LNCaP clone FGC (cell line): ENCODE measurements around the gene PTOV1.

ENCODE experiments used
- DNase-seq: peaks from one replicate; pipeline ENCODE4 v3.0.0-alpha.2; 2011; ENCODE audit warnings: low read depth
- H3K4me3 ChIP-seq: 2 replicates; pipeline ENCODE4 v1.5.1; 2011; ENCODE audit warnings: mild to moderate bottlenecking, low read depth, low read length, control low read depth
- CTCF ChIP-seq: IDR thresholded peaks from 2 replicates; pipeline ENCODE4 v1.5.1; 2012; ENCODE audit warnings: mild to moderate bottlenecking; ENCODE audit not compliant: control insufficient read depth, insufficient read depth; ENCODE audit errors: extremely low read depth

Gene PTOV1

DNA sequence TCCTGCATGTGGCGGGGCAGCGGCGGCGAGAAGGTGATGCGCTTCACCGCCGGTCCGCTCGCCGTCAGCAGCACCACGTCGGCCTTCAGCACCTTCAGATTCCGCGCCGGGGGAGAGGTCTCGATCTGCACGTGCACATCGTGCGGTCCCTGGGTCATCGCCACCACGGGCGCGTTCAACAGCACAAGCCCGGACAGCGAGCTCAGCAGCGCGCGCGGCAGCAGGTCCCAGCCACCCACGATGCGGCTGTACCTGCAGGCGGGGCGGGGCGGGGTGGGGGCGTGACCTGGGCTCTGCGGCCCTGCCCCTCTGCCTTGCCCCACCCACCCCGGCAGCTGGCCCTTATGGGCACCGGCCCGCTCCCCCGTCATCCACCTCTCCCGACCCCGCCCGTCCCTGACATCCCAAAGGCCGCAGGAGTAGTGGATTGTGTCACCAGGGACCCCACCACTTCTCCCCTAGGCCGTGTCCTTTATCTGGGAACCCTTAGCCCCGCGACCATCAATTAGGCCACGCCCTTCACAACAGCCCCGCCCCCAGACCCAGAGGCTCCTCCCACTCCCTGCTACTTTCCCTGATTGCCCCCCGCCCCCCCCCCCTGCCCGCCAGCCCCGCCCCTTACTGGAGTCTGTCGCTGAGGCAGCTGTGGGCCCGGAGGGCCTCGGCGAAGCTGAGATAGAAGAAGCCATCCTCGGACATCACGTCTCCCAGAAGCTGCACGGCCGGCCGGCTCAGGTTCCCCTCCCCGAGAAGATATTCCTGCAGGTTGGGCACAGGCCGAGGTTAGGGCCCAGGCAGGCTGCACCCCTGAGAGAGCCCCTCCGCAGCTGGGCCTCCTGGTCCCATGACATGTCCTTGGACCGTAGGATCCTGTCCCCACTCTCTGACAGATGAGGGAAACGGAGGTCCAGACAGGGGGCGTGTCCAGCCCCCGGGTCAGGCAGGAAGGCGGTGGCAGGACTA, 39.7 kb downstream of the PTOV1 start:
- TF ChIP-seq CTCF = no peak
- DNase-seq = no peak
- peak overlapping the region; percentile 31; the same call in 1 of the 2 replicates for H3K4me3 ChIP-seq

GRCh38 chr19:49891393-49891792, 40.4 kb downstream of the PTOV1 start:
- TF ChIP-seq CTCF = no peak
- no peak for DNase-seq
- H3K4me3 ChIP-seq = no peak overlapping the region

GRCh38 chr19:49892716-49893115, 41.8 kb downstream of the PTOV1 start:
- DNase-seq = no peak
- TF ChIP-seq CTCF = no peak

DNA sequence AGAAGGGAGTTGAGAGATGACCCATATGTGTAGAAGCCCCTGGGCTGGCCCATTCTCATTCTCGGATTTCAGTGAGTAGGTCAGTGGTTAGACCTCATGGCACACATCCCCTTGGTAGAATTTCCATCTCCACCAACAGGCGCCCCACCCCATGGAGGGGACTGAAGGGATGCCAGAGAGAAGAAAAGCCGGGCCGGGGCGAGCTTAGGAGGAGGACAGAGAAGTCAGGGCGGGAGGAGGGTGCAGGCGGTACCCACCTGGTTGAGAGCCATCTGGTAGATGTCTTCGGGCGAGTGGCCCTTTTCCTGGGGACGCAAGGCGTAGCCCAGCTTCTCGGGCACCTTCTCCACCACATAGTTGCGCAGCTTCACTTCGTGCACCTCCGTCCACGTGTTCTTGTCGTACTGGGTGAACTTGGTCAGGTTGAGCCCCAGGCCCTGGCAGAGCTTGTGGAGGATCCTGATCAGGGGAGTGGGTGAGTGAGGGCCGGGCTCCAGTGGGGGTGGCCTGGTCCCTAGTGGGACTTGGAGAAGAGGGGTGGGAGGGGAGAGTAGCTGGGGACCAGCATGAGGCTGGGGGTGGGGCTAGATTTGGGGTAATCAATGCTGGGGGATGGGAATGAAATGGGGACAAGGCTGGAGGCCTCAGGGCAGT, 43.2 kb downstream of the PTOV1 start:
- TF ChIP-seq CTCF = no peak
- no peak overlapping the region for H3K4me3 ChIP-seq

More at GRCh38 chr19:49892716-49893115, 41.8 kb downstream of the PTOV1 start:
- no peak overlapping the region for H3K4me3 ChIP-seq

DNA sequence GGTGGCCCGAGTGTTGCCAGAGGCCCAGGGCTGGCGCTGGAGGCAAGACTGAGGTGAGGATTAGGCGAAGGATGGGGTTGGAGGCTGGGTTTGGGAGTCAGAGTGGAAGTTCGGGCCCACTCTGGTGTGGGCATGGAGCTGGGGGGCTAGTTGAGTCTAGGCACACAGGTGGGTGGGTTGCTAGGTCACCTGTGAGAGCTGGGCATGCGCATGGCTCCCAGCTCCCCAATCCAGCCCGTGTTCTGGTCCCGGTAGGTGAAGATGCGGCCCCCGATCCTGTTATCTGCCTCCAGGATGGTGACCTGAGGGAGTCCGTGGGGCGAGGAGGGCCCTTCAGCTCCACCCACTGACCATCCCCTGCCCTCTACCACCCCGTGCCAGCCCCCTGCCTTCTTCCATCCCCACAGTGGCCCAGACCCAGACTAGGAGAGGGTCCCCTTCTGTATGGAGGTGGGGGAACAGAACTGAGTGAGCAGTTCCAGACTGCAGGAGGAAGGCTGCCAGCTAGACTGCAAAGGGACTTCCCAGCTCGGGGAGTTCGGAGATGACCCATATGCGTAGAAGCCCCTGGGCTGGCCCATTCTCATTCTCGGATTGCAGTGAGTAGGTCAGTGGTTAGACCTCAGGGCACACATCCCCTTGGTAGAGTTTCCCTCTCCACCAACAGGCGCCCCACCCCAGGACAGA, 44.1 kb downstream of the PTOV1 start:
- H3K4me3 ChIP-seq = no peak overlapping the region
- no peak for DNase-seq
- no peak for TF ChIP-seq CTCF

More for the DNA sequence above, 43.2 kb downstream of the PTOV1 start:
- no peak for DNase-seq

GRCh38 chr19:49895566-49896297, 44.8 kb downstream of the PTOV1 start:
- DNase-seq = no peak
- no peak for TF ChIP-seq CTCF
- H3K4me3 ChIP-seq = no peak overlapping the region
